A549 (cell line): Measurements from ENCODE around the gene FTCD. TPM values are rescaled to one million over a fixed set of nuclear protein-coding genes. Genes with fewer than 3 reads are reported as not detected.

Experiments used
- ATAC-seq, 2 experiments: fragments of 200-7000 bp in 1 of 2; fragments of >200 bp in 1 of 2; cut with Nextera tagmentation in 1 of 2; cut with Tn5 transposase in 1 of 2; 3 replicates each; pipeline versions ENCODE4 v1.8.0 to v1.9.1; 2018 to 2020; ENCODE audit warnings: mild to moderate bottlenecking in 1 of 2, moderate library complexity in 1 of 2
- CTCF ChIA-PET: fragments of 300-600 bp; sonication (Branson Sonifier 250); formaldehyde crosslinking; extraction: SDS; loops from one replicate; lab custom pipeline; 2021; ENCODE audit warnings: antibody characterized with exemption, inconsistent platforms; lab: Yijun Ruan, JAX
- POLR2A ChIA-PET: fragments of 350-600 bp; formaldehyde crosslinking; extraction: SDS; loops from one replicate; lab custom pipeline; 2021; ENCODE audit warnings: antibody characterized with exemption, inconsistent platforms; lab: Yijun Ruan, JAX
- DNase-seq, 2 experiments: peaks; one replicate each; pipeline versions ENCODE4 v3.0.0 to v3.0.0-alpha.2; 2011 to 2016; ENCODE audit warnings: low read depth in 1 of 2, low spot score in 1 of 2
- FAIRE-seq: peaks from 2 replicates; lab custom pipeline; 2011; peaks lifted over from hg19 to GRCh38; lab: Jason Lieb, UNC
- H3K27ac ChIP-seq, 2 experiments: fragments of >200 bp; sonication (Bioruptor Twin); formaldehyde crosslinking; 3 replicates each; pipeline ENCODE4 v1.5.1; 2016 to 2017
- H3K4me1 ChIP-seq: fragments of >200 bp; sonication (Bioruptor Twin); formaldehyde crosslinking; 3 replicates; pipeline ENCODE4 v1.6.1; 2016
- H3K4me2 ChIP-seq: fragments of >200 bp; sonication (Bioruptor Twin); formaldehyde crosslinking; 3 replicates; pipeline ENCODE4 v1.6.1; 2016
- H3K4me3 ChIP-seq: fragments of >200 bp; sonication (Bioruptor Twin); formaldehyde crosslinking; 3 replicates; pipeline ENCODE4 v1.5.1; 2016
- H3K9me3 ChIP-seq: fragments of >200 bp; sonication (Bioruptor Twin); formaldehyde crosslinking; 3 replicates; pipeline ENCODE4 v1.6.1; 2016
- BCL3 ChIP-seq: fragments of >200 bp; sonication (Bioruptor Twin); formaldehyde crosslinking; IDR thresholded peaks from 3 replicates; pipeline ENCODE4 v1.6.1; 2016
- CHD4 ChIP-seq: fragments of 200-600 bp; sonication (generic); IDR thresholded peaks from 2 replicates; pipeline ENCODE4 v1.6.1; 2016; ENCODE audit warnings: antibody characterized with exemption, mild to moderate bottlenecking, borderline replicate concordance
- E2F6 ChIP-seq: IDR thresholded peaks from 2 replicates; pipeline ENCODE4 v1.6.1; 2012; ENCODE audit warnings: low read depth, borderline replicate concordance
- EHF ChIP-seq: fragments of 250-450 bp; sonication (Bioruptor Pico); IDR thresholded peaks from 2 replicates; pipeline ENCODE4 v1.5.0; 2020; ENCODE audit warnings: mild to moderate bottlenecking
- EHMT2 ChIP-seq: fragments of 200-600 bp; sonication (generic); IDR thresholded peaks from 2 replicates; pipeline ENCODE4 v1.6.1; 2016; ENCODE audit warnings: antibody characterized with exemption, low read depth, mild to moderate bottlenecking, moderate library complexity
- ESRRA ChIP-seq: fragments of 150-350 bp; IDR thresholded peaks from 2 replicates; pipeline ENCODE4 v1.6.1; 2014; ENCODE audit warnings: mild to moderate bottlenecking, low read length, borderline replicate concordance
- FOSL2 ChIP-seq, 2 experiments: fragments of 450-650 bp in 1 of 2; fragments of >200 bp in 1 of 2; sonication (Bioruptor Twin) in 1 of 2; formaldehyde crosslinking; IDR thresholded peaks; 2 replicates each; pipeline versions ENCODE4 v1.5.0 to v1.6.1; 2016 to 2020; ENCODE audit warnings: mild to moderate bottlenecking in 1 of 2, moderate library complexity in 1 of 2
- GATA3 ChIP-seq: IDR thresholded peaks from 2 replicates; pipeline ENCODE4 v1.6.1; 2012; ENCODE audit warnings: borderline replicate concordance
- HES2 ChIP-seq: fragments of >200 bp; sonication (Bioruptor Twin); formaldehyde crosslinking; IDR thresholded peaks from 2 replicates; pipeline ENCODE4 v1.6.1; 2016
- HOXA7 ChIP-seq: fragments of 250-450 bp; sonication (Bioruptor Pico); IDR thresholded peaks from 2 replicates; pipeline ENCODE4 v1.5.0; 2020; ENCODE audit warnings: mild to moderate bottlenecking, moderate library complexity
- MAFK ChIP-seq: fragments of 450-650 bp; IDR thresholded peaks from 2 replicates; pipeline ENCODE4 v1.6.1; 2014; ENCODE audit not compliant: partially characterized antibody
- MAZ ChIP-seq: fragments of 150-350 bp; IDR thresholded peaks from 2 replicates; pipeline ENCODE4 v1.6.1; 2014; ENCODE audit warnings: antibody characterized with exemption, low read depth, low read length, borderline replicate concordance
- PHF8 ChIP-seq: fragments of 200-600 bp; sonication (generic); IDR thresholded peaks from 2 replicates; pipeline ENCODE4 v1.6.1; 2016; ENCODE audit warnings: low read depth, mild to moderate bottlenecking, antibody characterized with exemption, moderate library complexity, borderline replicate concordance
- POLR2A ChIP-seq: IDR thresholded peaks from 2 replicates; pipeline ENCODE4 v1.6.1; 2012; ENCODE audit warnings: mild to moderate bottlenecking, low read length
- RAD21 ChIP-seq, 2 experiments: fragments of >200 bp in 1 of 2; sonication (Bioruptor Twin) in 1 of 2; formaldehyde crosslinking in 1 of 2; IDR thresholded peaks in 1 of 2; conservative IDR thresholded peaks in 1 of 2; 2 replicates in 1 of 2; 3 replicates in 1 of 2; pipeline ENCODE4 v1.6.1; 2012 to 2018; ENCODE audit warnings: inconsistent platforms in 1 of 2
- RARB ChIP-seq: fragments of 250-450 bp; sonication (Bioruptor Pico); IDR thresholded peaks from 2 replicates; pipeline ENCODE4 v1.8.0; 2021; ENCODE audit warnings: mild to moderate bottlenecking, moderate library complexity
- RCOR1 ChIP-seq: fragments of 150-350 bp; IDR thresholded peaks from 2 replicates; pipeline ENCODE4 v1.6.1; 2014; ENCODE audit warnings: antibody characterized with exemption, low read length, low read depth
- RFX5 ChIP-seq: fragments of 450-650 bp; IDR thresholded peaks from 2 replicates; pipeline ENCODE4 v1.7.1; 2014; ENCODE audit warnings: antibody characterized with exemption, mild to moderate bottlenecking, moderate library complexity
- TP53 ChIP-seq: fragments of 250-450 bp; sonication (Bioruptor Pico); IDR thresholded peaks from 2 replicates; pipeline ENCODE4 v1.5.0; 2021; ENCODE audit warnings: mild to moderate bottlenecking, moderate library complexity
- ZFP36 ChIP-seq: fragments of 450-650 bp; IDR thresholded peaks from 2 replicates; pipeline ENCODE4 v1.6.1; 2014; ENCODE audit warnings: borderline replicate concordance; ENCODE audit not compliant: partially characterized antibody
- WGBS: methylation state at CpG from one replicate; pipeline ENCODE4 v1.1.6; 2017; ENCODE audit errors: missing lambda C conversion rate; 5-methylcytosine and 5-hydroxymethylcytosine counted together
- polyA plus RNA-seq, 4 experiments: library from polyadenylated mRNA; depleted of rRNA in 3 of 4; stranded (reverse); fragments of >200 nt; fragmentation: RNase III in 1 of 4; extraction: RNeasy Plus Mini Kit Qiagen cat#74134 plus additional on column Dnase treatment in 1 of 4; gene quantifications; 2 replicates in 3 of 4; 3 replicates in 1 of 4; pipeline ENCODE4 v1.2.3, GENCODE V29; 2011 to 2017
- TF ChIP-seq, protein P1 (sequence below): fragments of 250-450 bp; sonication (Bioruptor Pico); IDR thresholded peaks from 2 replicates; pipeline ENCODE4 v1.5.0; 2020; ENCODE audit warnings: low read depth, mild to moderate bottlenecking, moderate library complexity
- TF ChIP-seq, protein P2 (sequence below): fragments of 200-600 bp; sonication (generic); IDR thresholded peaks from 2 replicates; pipeline ENCODE4 v1.6.1; 2016; ENCODE audit warnings: antibody characterized with exemption, mild to moderate bottlenecking, moderate library complexity
- TF ChIP-seq, protein P3 (sequence below): IDR thresholded peaks from 2 replicates; pipeline ENCODE4 v1.6.1; 2012

Gene FTCD
- polyA plus RNA-seq, 2 of the 4 experiments (the other 2 are of a cell fraction): not detected

- TF ChIP-seq TP53 (no peak), FOSL2 (IDR thresholded peaks at IDR 0.05) (no peak), FOSL2 (CRISPR knock-in tag; IDR thresholded peaks at IDR 0.05) (no peak), ZFP36 (no peak), GATA3 (no peak), EHF (CRISPR knock-in tag) (no peak), RCOR1 (no peak), CHD4 (no peak), PHF8 (no peak), MAFK (no peak)
- TF ChIP-seq, protein P1, sequence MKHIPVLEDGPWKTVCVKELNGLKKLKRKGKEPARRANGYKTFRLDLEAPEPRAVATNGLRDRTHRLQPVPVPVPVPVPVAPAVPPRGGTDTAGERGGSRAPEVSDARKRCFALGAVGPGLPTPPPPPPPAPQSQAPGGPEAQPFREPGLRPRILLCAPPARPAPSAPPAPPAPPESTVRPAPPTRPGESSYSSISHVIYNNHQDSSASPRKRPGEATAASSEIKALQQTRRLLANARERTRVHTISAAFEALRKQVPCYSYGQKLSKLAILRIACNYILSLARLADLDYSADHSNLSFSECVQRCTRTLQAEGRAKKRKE (CRISPR knock-in tag): no peak
- H3K27ac ChIP-seq: no peak overlapping the region
- no peak overlapping the region for H3K4me3 ChIP-seq
- no peak for ATAC-seq
- CTCF ChIA-PET: no interaction called here
- POLR2A ChIA-PET: no interaction called here
- no peaks in the 10 kb centered on the region for H3K9me3 ChIP-seq
- no peak overlapping the region for H3K4me2 ChIP-seq
- FAIRE-seq: no peak
- no peaks in the 10 kb centered on the region for H3K4me1 ChIP-seq
- DNase-seq: no peak
- WGBS: 58% methylated on average over 4 of the region's 14 CpGs
Observed at GRCh38 chr21:46168238-46168637, 12.9 kb upstream of the FTCD start.

GRCh38 chr21:46165098-46165497 lies 9.7 kb upstream of the FTCD start:
- TF ChIP-seq MAZ (no peak), RFX5 (no peak), EHF (CRISPR knock-in tag) (no peak), RAD21 (conservative IDR thresholded peaks at IDR 0.05 in 1 of 2, IDR thresholded peaks at IDR 0.05 in 1 of 2) (no peak), CHD4 (no peak), FOSL2 (IDR thresholded peaks at IDR 0.05) (no peak), FOSL2 (CRISPR knock-in tag; IDR thresholded peaks at IDR 0.05) (no peak), BCL3 (no peak), ZFP36 (no peak), ESRRA (no peak), POLR2A (no peak), EHMT2 (no peak), RARB (CRISPR knock-in tag) (no peak), PHF8 (no peak), HOXA7 (CRISPR knock-in tag) (no peak), E2F6 (no peak), HES2 (no peak)
- TF ChIP-seq, protein P2, sequence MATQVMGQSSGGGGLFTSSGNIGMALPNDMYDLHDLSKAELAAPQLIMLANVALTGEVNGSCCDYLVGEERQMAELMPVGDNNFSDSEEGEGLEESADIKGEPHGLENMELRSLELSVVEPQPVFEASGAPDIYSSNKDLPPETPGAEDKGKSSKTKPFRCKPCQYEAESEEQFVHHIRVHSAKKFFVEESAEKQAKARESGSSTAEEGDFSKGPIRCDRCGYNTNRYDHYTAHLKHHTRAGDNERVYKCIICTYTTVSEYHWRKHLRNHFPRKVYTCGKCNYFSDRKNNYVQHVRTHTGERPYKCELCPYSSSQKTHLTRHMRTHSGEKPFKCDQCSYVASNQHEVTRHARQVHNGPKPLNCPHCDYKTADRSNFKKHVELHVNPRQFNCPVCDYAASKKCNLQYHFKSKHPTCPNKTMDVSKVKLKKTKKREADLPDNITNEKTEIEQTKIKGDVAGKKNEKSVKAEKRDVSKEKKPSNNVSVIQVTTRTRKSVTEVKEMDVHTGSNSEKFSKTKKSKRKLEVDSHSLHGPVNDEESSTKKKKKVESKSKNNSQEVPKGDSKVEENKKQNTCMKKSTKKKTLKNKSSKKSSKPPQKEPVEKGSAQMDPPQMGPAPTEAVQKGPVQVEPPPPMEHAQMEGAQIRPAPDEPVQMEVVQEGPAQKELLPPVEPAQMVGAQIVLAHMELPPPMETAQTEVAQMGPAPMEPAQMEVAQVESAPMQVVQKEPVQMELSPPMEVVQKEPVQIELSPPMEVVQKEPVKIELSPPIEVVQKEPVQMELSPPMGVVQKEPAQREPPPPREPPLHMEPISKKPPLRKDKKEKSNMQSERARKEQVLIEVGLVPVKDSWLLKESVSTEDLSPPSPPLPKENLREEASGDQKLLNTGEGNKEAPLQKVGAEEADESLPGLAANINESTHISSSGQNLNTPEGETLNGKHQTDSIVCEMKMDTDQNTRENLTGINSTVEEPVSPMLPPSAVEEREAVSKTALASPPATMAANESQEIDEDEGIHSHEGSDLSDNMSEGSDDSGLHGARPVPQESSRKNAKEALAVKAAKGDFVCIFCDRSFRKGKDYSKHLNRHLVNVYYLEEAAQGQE: no peak
- TF ChIP-seq, protein P3, sequence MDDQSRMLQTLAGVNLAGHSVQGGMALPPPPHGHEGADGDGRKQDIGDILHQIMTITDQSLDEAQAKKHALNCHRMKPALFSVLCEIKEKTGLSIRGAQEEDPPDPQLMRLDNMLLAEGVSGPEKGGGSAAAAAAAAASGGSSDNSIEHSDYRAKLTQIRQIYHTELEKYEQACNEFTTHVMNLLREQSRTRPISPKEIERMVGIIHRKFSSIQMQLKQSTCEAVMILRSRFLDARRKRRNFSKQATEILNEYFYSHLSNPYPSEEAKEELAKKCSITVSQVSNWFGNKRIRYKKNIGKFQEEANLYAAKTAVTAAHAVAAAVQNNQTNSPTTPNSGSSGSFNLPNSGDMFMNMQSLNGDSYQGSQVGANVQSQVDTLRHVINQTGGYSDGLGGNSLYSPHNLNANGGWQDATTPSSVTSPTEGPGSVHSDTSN: no peak
- TF ChIP-seq, all 56 proteins: peak for 0
- no peaks in the 10 kb centered on the region for H3K9me3 ChIP-seq
- H3K4me2 ChIP-seq: no peak overlapping the region
- no peak overlapping the region for H3K4me3 ChIP-seq
- CTCF ChIA-PET: no interaction called here
- no peak overlapping the region for H3K27ac ChIP-seq
- DNase-seq (no peak), ATAC-seq (no peak), FAIRE-seq (no peak)
- H3K4me1 ChIP-seq: 0 out of 3 replicates have a peak, but pooled peaks cover 4% of the 10 kb centered on the region
- POLR2A ChIA-PET: no interaction called here
